ENCODE results near the gene MYO9B.
A peak's percentile ranks its signal among the peaks of the same experiment; 100 is the strongest.

The MYO9B gene, protein sequence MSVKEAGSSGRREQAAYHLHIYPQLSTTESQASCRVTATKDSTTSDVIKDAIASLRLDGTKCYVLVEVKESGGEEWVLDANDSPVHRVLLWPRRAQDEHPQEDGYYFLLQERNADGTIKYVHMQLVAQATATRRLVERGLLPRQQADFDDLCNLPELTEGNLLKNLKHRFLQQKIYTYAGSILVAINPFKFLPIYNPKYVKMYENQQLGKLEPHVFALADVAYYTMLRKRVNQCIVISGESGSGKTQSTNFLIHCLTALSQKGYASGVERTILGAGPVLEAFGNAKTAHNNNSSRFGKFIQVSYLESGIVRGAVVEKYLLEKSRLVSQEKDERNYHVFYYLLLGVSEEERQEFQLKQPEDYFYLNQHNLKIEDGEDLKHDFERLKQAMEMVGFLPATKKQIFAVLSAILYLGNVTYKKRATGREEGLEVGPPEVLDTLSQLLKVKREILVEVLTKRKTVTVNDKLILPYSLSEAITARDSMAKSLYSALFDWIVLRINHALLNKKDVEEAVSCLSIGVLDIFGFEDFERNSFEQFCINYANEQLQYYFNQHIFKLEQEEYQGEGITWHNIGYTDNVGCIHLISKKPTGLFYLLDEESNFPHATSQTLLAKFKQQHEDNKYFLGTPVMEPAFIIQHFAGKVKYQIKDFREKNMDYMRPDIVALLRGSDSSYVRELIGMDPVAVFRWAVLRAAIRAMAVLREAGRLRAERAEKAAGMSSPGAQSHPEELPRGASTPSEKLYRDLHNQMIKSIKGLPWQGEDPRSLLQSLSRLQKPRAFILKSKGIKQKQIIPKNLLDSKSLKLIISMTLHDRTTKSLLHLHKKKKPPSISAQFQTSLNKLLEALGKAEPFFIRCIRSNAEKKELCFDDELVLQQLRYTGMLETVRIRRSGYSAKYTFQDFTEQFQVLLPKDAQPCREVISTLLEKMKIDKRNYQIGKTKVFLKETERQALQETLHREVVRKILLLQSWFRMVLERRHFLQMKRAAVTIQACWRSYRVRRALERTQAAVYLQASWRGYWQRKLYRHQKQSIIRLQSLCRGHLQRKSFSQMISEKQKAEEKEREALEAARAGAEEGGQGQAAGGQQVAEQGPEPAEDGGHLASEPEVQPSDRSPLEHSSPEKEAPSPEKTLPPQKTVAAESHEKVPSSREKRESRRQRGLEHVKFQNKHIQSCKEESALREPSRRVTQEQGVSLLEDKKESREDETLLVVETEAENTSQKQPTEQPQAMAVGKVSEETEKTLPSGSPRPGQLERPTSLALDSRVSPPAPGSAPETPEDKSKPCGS (N-terminal part only)

GRCh38 chr19:17075035-17075863, at the start of gene MYO9B, which contains the start of gene HAUS8:
TSS of gene MYO9B (plus strand) at chr19:17075777. CDS start at chr19:17101718, 25,941 bp downstream.
TSS of gene HAUS8 (minus strand) at chr19:17075452. CDS start at chr19:17075422, 30 bp downstream.
- no peak for TF ChIP-seq CTCF (IDR thresholded peaks at IDR 0.05; ENCODE audit: control insufficient read depth, insufficient read depth, low read depth, low read length, missing control alignments)
- DNase-seq (ENCODE audit: low read depth): peak; percentile 100
- H3K4me3 ChIP-seq (ENCODE audit: control insufficient read depth, low read depth, low read length): peak within 1 kb of the TSS; percentile 95

- no peak overlapping the region for H3K4me3 ChIP-seq (ENCODE audit: control insufficient read depth, low read depth, low read length)
- no peak for TF ChIP-seq CTCF (IDR thresholded peaks at IDR 0.05; ENCODE audit: control insufficient read depth, insufficient read depth, low read depth, low read length, missing control alignments)
- no peak for DNase-seq (ENCODE audit: low read depth)
Measured at GRCh38 chr19:17025991-17026658, 49.5 kb upstream of the MYO9B start.

DNA sequence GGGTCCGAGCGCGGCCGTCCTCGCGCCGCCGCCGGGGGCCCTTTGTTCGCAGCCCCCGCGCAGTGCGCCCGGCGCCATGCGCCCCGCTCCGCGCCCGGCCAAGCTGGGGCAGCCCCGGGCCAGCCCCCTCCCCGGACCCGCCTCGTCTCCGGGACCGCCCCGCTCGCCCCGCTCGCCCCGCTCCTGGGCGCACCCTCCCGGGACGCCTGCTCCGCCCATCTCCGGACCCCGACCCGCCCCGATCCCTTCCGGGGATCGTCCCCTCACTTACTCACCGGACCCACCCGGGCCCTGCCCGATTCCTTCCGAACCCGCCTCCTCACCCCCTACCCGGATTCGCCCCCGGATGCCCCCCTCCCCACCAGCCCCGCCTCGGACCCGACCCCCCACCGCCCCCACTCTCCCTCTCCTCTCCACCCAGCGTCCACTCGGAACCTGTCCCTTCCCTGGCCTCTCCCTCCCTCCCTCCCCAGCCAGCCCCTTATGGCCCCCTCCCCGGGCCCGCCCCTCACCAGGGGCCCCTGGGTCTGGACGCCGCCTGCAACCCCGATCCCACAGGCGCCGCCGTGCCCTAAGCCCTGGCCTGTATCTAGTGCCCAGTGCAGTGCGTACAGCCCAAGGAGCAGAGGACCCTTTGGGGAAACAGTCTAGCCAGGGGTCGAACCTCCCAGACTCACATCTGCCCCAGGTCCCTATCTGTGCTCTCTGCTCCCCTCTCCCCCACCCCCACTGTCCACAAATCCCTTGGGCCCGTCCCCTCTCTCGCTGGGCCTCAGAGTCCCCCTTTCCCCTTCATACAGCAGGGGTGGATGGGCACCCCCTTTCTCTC, 48.7 kb upstream of the MYO9B start, which contains the start of gene CPAMD8:
CPAMD8 (minus strand) TSS at position 105 of the 829 bp plus-strand sequence. CDS start 168 bp downstream, outside the sequence.
- TF ChIP-seq CTCF (IDR thresholded peaks at IDR 0.05; ENCODE audit: control insufficient read depth, insufficient read depth, low read depth, low read length, missing control alignments): no peak
- no peak for DNase-seq (ENCODE audit: low read depth)
- no peak within 1 kb of the TSS for H3K4me3 ChIP-seq (ENCODE audit: control insufficient read depth, low read depth, low read length)

GRCh38 chr19:17027535-17027975, 48.0 kb upstream of the MYO9B start:
- TF ChIP-seq CTCF (IDR thresholded peaks at IDR 0.05; ENCODE audit: control insufficient read depth, insufficient read depth, low read depth, low read length, missing control alignments): no peak
- no peak overlapping the region for H3K4me3 ChIP-seq (ENCODE audit: control insufficient read depth, low read depth, low read length)
- DNase-seq (ENCODE audit: low read depth): no peak

DNA sequence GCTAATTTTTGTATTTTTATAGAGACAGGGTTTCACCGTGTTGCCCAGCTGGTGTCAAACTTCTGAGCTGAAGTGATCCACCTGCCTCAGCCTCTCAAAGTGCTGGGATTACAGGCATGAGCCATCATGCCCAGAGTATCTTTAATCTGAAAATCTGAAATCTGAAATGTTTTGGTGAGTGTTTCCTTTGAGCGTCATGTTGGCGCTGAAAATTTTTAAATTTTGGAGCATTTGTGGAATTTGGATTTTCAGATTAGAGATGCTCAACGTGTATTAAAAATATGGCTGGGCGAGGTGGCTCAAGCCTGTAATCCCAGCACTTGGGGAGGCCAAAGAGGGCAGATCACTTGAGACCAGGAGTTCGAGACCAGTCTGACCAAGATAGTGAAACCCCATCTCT, 43.8 kb upstream of the MYO9B start:
- no peak for TF ChIP-seq CTCF (IDR thresholded peaks at IDR 0.05; ENCODE audit: control insufficient read depth, insufficient read depth, low read depth, low read length, missing control alignments)
- DNase-seq (ENCODE audit: low read depth): no peak
- no peak overlapping the region for H3K4me3 ChIP-seq (ENCODE audit: control insufficient read depth, low read depth, low read length)
